Stomach (tissue), 4 donors: ENCODE results near the gene MAPT.

Experiments
- CTCF ChIP-seq, 7 experiments: fragments of 450-650 bp in 4 of 7; fragments of 200-600 bp in 3 of 7; sonication (generic) in 3 of 7; IDR thresholded peaks; one replicate each; pipeline ENCODE4 v1.5.1; 2016 to 2019; ENCODE audit warnings: antibody characterized with exemption in 7 of 7, control low read depth in 2 of 7, mild to moderate bottlenecking in 1 of 7
- POLR2A ChIP-seq, 4 donors: fragments of 450-650 bp; IDR thresholded peaks; one replicate each; pipeline ENCODE4 v1.6.1; 2016; ENCODE audit warnings: antibody characterized with exemption in 4 of 4, control low read depth in 2 of 4, mild to moderate bottlenecking in 1 of 4, moderate library complexity in 1 of 4

GRCh38 chr17:45974916-45975630 lies 80.7 kb downstream of the MAPT start:
- TF ChIP-seq CTCF (IDR thresholded peaks at IDR 0.05) (no peak), POLR2A (IDR thresholded peaks at IDR 0.05) (no peak)
